ENCODE data around the gene MASP1.

The MASP1 gene

GRCh38 chr3:187236962-187237361 lies 54.6 kb downstream of the MASP1 start:
- TF ChIP-seq CTCF (IDR thresholded peaks at IDR 0.05; ENCODE audit: control extremely low read depth, extremely low read depth, low read depth, missing control alignments) = no peak
- CTCF ChIA-PET = interaction anchor here (1.4 kb wide), 1 partner anchor 82 kb away, joined by 3 read pairs; no protein-coding TSS in a partner anchor
- POLR2A ChIA-PET = no interaction called here

GRCh38 chr3:187230011-187230410 lies 61.5 kb downstream of the MASP1 start:
- CTCF ChIA-PET = interaction anchor here (5.3 kb wide), 1 partner anchor 11 kb away, joined by 30 read pairs; no protein-coding TSS in a partner anchor
- POLR2A ChIA-PET = no interaction called here
- DNase-seq (ENCODE audit: extremely low spot score) = no peak
- TF ChIP-seq CTCF (IDR thresholded peaks at IDR 0.05; ENCODE audit: control extremely low read depth, extremely low read depth, low read depth, missing control alignments) = no peak

More at GRCh38 chr3:187236962-187237361, 54.6 kb downstream of the MASP1 start:
- no peak for DNase-seq (ENCODE audit: extremely low spot score)

- ChIA-PET POLR2A (no interaction called here), CTCF (interaction anchor here (5.3 kb wide), 1 partner anchor 10 kb away, joined by 30 read pairs; no protein-coding TSS in a partner anchor)
- TF ChIP-seq CTCF (IDR thresholded peaks at IDR 0.05; ENCODE audit: control extremely low read depth, extremely low read depth, low read depth, missing control alignments) = no peak
- DNase-seq (ENCODE audit: extremely low spot score) = no peak
These were observed 62.8 kb downstream of the MASP1 start for GRCh38 chr3:187228740-187229139.

GRCh38 chr3:187227658-187228258 lies 63.8 kb downstream of the MASP1 start:
- no peak for TF ChIP-seq CTCF (IDR thresholded peaks at IDR 0.05; ENCODE audit: control extremely low read depth, extremely low read depth, low read depth, missing control alignments)
- DNase-seq (ENCODE audit: extremely low spot score) = no peak
- ChIA-PET CTCF (no interaction called here), POLR2A (no interaction called here)

GRCh38 chr3:187223799-187224198 lies 67.7 kb downstream of the MASP1 start:
- no peak for DNase-seq (ENCODE audit: extremely low spot score)

GRCh38 chr3:187222801-187223200 lies 68.7 kb downstream of the MASP1 start:
- DNase-seq (ENCODE audit: extremely low spot score) = no peak
- ChIA-PET POLR2A (interaction anchor here (0.6 kb wide), 1 partner anchor 13 kb away, joined by 4 read pairs; no protein-coding TSS in a partner anchor), CTCF (interaction anchor here (0.7 to 7.8 kb wide), 4 partner anchors 12 to 456 kb away, joined by 3 to 40 read pairs (median 7); no protein-coding TSS in a partner anchor)

More at GRCh38 chr3:187223799-187224198, 67.7 kb downstream of the MASP1 start:
- ChIA-PET POLR2A (no interaction called here), CTCF (interaction anchor here (1.4 to 7.8 kb wide), 4 partner anchors 10 to 455 kb away, joined by 3 to 40 read pairs (median 4); no protein-coding TSS in a partner anchor)
- no peak for TF ChIP-seq CTCF (IDR thresholded peaks at IDR 0.05; ENCODE audit: control extremely low read depth, extremely low read depth, low read depth, missing control alignments)

More at GRCh38 chr3:187222801-187223200, 68.7 kb downstream of the MASP1 start:
- no peak for TF ChIP-seq CTCF (IDR thresholded peaks at IDR 0.05; ENCODE audit: control extremely low read depth, extremely low read depth, low read depth, missing control alignments)
